Dedifferentiated amniotic fluid mesenchymal stem cell (primary cell): ENCODE measurements around the gene STAC2.

Experiments used
- DNase-seq: peaks from one replicate; pipeline ENCODE4 v3.0.0-alpha.2; 2016; ENCODE audit errors: extremely low spot score

Gene STAC2

GRCh38 chr17:39209317-39210092 is 16.2 kb downstream of the STAC2 start:
- DNase-seq = peak; percentile 22

GRCh38 chr17:39208893-39209292 is 16.9 kb downstream of the STAC2 start:
- DNase-seq = no peak

GRCh38 chr17:39208136-39208535 is 17.6 kb downstream of the STAC2 start:
- DNase-seq = no peak

- DNase-seq = no peak
Measured at GRCh38 chr17:39205112-39205526, 20.6 kb downstream of the STAC2 start.

- DNase-seq = no peak
Measured at GRCh38 chr17:39204245-39204644, 21.5 kb downstream of the STAC2 start.

- no peak for DNase-seq
Measured at GRCh38 chr17:39200957-39201510, 24.7 kb downstream of the STAC2 start.

- DNase-seq = peak; percentile 18
Measured at GRCh38 chr17:39200070-39200879, 25.5 kb downstream of the STAC2 start, which contains the start of gene RPL19. TSS of gene RPL19 (plus strand) at chr17:39200283. CDS start at chr17:39200345, 62 bp downstream.

GRCh38 chr17:39199820-39200069 is 26.0 kb downstream of the STAC2 start:
- DNase-seq = peak; percentile 95

GRCh38 chr17:39198186-39198566 is 27.6 kb downstream of the STAC2 start:
- no peak for DNase-seq

- DNase-seq = peak; percentile 73
Measured at GRCh38 chr17:39197380-39198185, 28.2 kb downstream of the STAC2 start, which contains the start of gene CACNB1. TSS of gene CACNB1 (minus strand) at chr17:39197669. CDS start at chr17:39197495, 174 bp downstream.

GRCh38 chr17:39196808-39197291 is 28.9 kb downstream of the STAC2 start:
- DNase-seq = no peak

GRCh38 chr17:39196241-39196807 is 29.4 kb downstream of the STAC2 start:
- DNase-seq = no peak

- DNase-seq = no peak
Measured at GRCh38 chr17:39195568-39196160, 30.1 kb downstream of the STAC2 start.

GRCh38 chr17:39194985-39195524 is 30.7 kb downstream of the STAC2 start:
- no peak for DNase-seq

- no peak for DNase-seq
Measured at GRCh38 chr17:39194089-39194984, 31.4 kb downstream of the STAC2 start.

GRCh38 chr17:39193346-39193745 is 32.4 kb downstream of the STAC2 start:
- DNase-seq = no peak

- no peak for DNase-seq
Measured at GRCh38 chr17:39192901-39193300, 32.8 kb downstream of the STAC2 start.

- DNase-seq = no peak
Measured at GRCh38 chr17:39191750-39192510, 33.8 kb downstream of the STAC2 start.
